Inflammatory macrophage treated with lipopolysaccharide for 4 hours (primary cell): ENCODE data around the gene UTF1.

Experiments used
- DNase-seq: peaks from one replicate; pipeline ENCODE4 v3.0.0-alpha.2; 2020

UTF1 gene

DNA sequence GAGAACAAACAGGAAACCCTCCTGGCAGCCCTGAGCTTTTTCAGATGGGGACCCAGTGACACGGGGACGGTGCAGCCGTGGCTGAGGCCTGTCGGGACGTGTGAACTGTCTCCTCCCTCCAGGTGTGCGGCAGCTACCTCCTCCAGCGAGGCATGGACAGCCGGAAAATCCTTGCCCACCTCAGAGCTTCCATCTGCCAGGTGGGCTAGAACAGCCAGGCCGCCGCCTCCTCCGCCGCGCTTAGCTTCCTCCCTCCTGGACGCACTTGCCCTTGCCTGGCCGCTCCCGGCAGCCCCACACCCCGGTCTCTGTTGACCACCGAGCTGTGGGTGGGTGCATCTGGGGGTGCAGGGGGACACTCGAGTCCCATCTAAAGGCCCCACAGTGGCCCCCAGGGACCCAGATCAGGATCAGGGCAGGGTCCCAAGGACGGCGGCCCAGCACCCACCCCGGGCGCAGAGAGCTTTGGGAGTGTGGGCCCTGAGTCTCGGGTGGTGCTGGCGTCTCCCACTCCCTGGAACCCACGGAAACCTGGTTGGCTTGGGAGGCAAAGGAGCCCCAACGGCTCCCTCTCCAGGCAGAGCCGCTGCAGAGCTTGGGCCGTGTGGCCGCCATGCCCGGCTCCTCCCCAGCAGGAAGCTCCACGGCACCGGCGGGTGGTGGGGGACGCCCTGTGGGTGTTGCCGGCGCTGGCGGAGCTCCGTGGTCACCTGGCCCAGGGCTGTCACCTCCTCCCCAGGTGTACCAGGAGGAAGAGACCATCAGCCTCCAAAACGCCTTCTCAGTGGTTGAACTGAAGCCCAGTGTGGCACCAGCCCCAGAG, 32.9 kb upstream of the UTF1 start:
- DNase-seq = no peak

DNA sequence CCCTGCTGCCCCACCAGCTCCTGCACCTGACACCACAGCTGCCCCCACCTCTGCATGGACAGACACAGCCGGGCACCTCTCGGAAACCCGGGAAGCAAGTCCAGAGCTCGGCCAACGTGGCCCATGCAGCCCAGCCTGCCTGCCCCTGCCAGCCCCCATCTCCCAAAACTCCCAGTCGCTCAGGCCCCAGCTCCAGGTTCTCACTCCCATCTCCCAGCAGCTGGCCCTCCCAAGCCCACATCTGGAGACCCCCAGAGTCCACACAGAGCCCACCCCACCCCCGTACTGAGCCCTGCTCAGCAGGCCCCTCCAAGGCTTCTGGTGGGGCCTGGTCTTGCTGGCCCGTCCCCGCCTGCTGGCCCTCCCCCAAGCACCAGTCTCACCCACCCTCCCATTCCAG, 32.2 kb upstream of the UTF1 start:
- no peak for DNase-seq

DNA sequence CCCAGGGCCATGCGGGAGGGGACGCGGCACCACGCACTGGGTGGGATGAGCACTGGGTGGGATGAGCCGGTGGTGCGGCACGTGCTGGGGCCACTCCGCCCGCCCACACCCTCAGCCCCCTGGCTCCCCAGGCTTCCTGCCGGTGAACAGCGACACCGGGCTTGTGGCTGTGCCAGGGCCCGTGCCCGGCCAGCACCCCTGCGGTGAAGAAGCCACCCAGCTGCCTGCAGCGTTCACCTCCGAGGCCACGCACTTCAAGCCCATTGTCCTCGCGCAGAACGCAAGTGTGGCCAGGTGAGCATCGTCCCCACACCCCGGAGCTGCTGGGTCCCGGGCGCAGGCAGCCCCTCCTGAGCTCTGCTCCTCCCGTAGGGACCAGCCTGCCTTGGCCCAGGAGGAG, 31.8 kb upstream of the UTF1 start:
- DNase-seq = no peak

DNA sequence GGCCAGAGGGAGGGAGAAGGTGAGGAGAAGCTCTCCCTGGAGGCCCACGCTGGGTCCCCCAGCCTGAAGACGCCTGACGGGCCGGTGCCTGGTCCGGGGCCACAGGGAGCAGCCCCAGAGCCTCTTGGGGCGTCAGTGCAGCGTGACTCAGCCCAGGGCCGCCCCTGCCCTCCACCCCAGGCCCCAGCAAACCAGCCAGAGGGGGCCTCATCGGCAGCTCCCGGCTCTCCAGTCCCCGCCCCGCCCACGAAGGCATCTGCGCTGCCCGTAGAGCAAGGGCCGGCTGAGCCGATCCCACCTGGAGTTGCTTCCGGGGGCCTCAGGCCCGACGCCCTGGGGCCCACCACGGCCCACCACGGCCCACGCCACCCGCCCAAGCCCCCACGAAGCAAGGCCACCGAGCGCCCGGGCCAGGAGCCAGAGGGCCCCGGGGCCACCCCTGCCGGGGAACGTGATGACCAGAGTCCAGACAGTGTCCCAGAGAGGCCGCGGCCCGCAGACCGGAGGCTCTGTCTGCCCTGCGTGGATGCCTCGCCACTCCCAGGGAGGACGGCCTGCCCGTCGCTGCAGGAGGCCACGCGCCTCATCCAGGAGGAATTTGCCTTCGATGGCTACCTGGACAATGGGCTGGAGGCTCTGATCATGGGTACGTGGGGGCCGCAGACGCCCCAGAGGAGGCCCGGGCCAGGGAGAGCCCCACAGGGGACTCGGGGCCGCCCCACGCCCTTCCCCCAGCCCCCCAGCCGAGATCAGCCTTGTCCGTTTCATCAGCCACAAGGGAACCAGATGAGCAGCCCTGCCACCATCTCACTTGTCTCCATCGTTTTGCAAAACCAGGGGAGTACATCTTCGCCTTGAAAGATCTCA, 31.2 kb upstream of the UTF1 start:
- no peak for DNase-seq

DNA sequence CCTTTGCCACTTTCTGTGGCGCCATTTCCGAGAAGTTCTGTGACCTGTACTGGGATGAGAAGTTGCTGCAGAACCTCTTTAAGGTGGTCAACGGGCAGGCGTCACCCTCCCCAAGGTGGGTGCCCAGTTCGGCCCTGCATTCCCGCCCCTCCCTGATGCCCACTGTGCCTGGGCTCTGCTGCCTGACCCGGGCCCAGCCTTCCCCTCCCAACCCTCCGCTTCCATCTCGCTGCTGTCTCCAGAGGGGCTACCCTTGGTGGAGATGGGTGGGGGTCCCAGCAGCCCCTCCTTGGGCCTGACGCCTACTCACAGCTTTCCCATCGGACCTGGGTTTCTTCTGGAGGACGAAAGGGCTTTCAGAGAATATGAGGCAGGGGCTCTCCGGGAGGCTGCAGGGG, 30.5 kb upstream of the UTF1 start:
- DNase-seq = no peak

DNA sequence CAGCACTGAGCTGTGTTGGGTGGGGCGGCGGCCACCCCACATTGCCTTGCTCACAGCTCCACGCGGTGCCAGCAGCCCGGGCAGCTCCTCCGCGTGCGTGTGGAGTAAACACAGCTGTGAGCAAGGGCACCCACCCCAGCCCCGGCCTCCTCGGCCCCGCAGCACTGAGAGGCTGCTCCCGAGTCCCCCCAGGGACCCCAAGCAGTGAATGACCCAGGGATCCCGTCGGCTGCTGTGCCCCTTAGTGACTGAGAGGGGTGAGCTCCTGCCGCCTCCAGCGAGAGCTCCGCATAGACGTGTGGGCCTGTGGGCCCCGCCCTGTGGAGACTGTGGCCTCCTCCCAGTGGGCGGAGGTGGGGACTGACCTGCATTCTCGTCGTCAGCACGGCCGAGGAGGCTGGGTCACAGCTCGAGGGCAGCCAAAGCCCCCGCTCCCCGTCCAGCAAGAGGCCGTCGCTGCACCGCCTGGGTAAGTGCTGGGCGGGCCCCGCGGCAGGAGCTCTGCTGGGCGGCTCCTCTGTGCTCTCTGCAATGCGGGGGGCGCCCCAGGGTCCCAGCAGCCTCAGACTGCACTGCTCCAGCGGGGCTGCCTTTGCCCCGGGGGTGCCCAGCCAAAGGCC, 29.9 kb upstream of the UTF1 start:
- DNase-seq = no peak

DNA sequence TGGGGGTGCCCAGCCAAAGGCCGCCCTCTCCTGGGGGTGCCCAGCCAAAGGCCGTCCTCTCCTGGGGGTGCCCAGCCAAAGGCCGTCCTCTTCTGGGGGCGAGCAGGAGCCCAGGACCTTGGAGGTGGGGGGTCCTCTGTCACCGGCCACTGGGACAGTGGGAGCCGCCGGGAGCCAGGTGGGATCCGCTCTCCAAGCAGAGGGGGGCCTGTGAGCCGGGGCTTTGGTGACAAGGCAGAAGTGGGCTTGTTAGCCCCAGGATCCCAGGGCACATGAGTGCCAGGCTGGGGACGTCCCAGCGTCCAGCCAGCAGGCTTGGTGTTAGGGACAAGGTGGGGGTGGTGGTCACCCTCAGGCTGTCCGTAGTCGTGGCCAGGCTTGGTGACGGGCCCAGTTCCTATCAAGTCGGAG, 29.4 kb upstream of the UTF1 start:
- no peak for DNase-seq

DNA sequence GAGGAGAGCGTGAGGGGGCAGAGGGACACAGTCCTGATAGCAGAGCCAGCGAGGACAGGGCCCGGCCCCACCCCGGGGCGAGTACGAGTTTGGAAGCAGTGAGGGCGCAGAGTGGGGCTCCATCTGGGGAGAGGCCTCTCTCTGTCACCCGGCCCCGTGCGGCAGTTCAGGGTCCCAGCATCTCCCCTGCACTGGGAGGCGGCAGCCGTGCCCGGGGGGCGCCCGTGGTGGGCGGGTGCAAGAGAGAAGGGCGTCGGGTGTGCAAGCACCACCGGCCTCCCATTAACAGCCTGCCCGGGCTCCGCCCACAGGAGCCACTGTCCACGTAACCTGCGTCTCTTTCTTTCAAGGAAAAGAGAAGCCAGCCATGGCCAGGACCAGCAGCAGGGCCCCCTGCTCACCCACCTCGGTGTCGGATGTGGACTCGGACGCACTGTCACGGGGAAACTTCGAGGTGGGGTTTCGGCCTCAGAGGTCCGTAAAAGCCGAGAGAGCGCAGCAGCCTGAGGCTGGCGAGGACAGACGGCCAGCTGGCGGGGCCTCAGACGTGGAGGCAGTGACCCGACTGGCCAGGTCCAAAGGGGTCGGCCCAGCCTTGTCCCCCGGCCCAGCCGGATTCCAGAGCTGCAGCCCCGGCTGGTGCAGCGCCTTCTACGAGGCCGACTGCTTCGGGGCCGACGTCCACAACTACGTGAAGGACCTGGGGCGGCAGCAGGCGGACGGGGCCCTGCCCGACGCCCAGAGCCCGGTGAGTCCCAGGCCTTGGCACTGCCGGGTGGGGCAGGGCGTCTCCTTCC, 28.7 kb upstream of the UTF1 start:
- DNase-seq = no peak

DNA sequence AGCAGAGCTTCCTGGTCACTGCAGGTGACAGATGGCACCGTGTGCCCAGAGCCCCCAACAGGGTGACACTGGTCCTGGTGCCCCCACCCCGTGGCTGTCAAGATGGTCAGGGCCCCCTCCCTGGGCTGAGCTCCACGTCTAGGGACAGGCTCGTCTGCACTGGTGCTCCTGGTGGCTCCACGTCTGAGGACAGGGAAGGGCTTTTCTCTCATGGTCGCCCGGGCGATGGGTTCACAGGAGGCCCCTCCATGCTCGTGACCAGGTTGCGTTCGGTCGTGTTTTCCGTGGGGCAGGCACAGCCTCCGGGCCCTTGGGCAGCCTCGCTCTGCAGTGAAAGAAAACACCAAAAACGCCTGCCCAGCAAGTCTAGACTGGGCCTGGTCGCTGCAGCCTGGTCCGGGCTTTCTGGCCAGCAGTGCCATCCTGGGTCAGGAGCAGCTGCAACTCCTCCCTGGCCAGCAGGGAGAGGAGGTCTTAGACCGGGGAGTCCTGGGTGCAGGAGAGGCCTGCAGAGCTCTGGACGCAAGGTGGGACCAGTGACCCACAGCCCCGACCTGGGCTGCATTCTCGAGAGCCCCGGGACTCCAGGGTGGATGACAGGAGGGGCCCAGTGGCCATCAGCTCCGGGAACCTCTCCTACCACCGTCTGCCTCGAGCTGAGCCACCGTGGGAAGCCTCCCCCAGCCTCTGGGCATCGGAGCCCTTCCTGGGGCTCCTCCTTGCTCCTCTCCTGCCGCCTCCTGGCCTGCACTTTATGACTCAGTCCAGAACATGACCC, 27.9 kb upstream of the UTF1 start:
- no peak for DNase-seq

DNA sequence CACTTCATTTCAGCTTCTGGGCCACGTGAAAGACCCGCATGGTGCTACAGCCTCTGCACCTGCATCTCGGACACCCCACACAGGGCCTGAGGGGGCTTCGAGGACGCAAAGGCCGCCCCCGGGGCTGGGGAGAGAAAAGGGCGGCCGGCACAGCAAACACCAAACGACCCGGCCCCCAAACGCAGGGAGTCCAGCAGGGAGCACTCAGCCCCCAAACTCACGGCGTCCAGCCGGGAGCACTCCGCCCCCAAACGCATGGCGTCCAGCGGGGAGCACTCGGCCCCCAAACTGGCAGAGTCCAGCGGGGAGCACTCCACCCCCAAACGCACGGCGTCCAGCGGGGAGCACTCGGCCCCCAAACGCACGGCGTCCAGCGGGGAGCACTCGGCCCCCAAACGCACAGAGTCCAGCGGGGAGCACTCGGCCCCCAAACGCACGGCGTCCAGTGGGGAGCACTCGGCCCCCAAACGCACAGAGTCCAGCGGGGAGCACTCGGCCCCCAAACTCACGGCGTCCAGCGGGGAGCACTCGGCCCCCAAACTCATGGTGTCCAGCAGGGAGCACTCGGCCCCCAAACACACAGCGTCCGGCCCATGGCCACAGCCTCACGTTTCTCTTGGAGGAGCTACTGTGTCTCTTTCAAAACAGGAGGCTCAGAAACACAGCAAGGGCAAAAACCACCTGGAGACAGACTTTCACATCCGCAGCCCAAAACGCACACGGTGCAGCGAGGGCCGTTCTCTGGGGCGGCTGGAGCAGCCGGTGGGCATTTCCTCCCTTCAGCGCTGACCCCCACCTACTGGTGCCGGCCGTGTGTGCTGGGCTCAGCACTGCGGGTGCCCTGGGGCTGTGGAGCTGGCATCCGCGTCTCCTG, 27.0 kb upstream of the UTF1 start:
- no peak for DNase-seq

DNA sequence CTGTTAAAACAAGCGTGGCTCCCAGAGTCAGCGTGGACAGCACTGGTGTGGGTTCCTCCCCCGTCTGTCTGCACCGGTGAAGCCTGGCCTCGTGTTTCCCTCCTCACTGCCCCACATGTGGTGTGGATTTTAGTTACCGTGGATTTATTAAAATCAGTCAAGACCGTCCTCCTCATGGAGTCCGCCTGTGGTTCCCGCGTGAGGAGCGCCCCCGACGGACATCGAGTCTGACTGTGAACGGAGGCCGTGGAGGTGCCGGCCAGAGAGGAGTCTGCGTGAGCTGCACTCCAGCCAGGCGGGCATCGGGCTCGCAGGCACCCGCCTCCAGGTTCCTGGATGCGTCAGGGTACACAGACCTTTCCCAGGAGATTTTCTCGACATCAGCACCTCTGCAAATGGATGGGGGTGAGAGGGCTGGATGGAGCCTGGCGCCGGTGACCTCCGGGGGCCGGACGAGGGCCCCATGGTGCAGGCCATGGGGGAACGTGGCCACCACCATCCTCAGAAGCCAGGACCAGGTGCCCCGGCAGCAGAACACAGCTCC, 26.3 kb upstream of the UTF1 start:
- DNase-seq = no peak

DNA sequence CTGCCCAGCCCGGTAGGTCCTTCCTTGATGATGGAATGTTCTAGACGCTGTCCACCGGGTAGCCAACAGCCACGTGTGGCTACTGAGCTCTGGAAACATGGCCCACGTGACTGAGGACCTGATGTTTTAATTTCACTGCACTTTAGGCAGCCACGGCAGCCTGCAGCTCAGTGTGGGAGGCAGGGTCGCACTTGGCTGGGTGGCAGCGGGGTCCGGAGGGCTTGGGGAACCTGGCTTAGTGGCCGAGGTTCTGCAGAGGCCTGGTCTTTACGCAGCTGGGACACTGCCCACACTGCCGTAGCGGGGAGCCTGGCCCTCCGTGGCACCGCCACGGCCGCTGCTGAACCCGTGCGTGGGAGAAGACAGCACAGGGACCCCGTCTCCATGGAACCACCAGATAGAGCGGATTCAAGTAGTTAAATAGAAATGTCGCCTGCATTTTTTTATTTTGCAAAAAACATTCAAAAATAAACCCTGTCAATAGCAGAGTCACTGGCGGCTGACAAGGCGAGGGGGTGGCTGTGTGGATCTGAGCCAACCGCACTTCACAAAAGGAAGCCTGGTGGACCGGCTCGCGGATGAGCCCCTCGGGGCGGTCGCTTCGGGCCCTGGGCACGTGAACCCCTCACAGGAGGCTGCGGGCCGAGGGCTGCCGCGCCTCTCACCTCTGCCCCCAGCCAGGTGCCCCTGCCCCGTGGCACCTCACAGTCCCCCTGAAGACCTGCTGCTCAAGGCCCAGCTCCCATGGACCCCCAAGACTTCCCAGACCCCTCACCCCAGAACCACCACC, 25.6 kb upstream of the UTF1 start:
- no peak for DNase-seq

DNA sequence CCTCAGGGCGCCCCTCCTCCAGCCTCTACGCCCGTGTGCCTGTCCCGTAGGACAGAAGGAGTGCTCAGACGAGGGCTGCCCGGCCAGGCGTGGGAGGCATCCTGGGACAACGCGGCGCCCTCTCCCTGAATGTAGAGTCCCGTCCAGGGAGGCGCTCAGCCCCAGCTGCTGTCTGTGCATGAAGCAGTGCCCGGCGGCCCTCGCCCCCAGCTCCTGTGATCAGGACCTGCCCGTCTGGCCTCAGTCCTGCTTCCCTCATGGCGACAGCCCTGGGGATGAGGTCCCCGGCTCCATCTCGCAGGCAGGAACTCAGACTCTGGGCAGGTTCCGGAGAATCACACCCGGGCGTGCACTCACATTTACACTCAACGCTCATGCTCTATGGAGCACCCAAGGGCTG, 24.9 kb upstream of the UTF1 start:
- no peak for DNase-seq

DNA sequence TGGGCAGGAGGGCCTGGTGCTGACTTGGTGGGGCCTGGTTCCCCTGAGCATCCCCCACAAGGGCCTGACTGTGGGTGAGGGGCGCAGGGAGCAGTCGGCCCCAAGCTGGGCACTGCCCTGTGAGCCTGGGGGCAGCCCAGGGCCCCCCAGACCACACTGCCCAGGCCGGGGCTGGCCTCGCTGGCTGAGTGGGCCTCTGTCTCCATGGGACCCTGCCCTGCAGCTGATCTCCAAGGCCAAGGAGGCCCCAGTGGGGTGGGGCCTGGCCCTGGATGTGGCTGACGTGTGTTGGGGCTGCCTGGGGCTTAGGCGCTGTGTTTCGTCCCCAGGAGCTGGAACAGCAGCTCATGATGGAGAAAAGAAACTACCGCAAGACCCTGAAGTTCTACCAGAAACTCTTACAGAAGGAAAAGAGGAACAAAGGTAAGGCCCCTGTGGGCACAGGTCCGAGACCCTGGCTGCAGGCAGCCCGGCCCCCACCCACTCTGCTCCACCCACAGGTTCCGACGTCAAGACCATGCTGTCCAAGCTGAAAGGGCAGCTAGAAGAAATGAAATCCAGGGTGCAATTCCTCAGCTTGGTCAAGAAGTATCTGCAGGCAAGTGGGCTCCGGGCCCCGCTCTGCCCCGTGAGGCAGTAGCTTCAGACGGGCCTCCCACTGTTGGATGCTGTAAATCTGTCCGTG, 23.5 kb upstream of the UTF1 start:
- DNase-seq = no peak

DNA sequence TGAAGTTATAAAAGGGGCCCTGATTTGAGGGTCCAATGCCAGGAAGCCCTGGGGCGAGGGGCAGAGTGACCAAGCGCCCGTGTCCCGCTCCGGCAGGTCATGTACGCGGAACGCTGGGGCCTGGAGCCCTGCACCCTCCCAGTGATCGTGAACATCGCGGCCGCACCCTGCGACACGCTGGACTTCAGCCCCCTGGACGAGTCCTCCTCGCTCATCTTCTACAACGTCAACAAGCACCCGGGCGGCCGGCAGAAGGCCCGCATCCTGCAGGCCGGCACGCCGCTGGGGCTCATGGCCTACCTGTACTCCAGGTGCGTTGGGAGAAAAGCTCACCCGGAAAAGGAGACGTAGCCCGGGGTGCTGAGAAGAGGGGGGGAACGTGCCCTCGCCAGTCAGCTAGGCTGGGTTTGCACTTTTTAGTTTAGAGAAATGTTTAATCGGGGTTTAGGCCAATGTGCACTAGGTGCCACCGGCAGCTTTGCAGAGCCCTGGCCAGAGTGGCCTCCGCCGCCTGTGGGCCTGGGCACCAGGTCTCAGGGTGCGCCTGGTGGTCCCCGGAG, 22.9 kb upstream of the UTF1 start:
- DNase-seq = no peak

DNA sequence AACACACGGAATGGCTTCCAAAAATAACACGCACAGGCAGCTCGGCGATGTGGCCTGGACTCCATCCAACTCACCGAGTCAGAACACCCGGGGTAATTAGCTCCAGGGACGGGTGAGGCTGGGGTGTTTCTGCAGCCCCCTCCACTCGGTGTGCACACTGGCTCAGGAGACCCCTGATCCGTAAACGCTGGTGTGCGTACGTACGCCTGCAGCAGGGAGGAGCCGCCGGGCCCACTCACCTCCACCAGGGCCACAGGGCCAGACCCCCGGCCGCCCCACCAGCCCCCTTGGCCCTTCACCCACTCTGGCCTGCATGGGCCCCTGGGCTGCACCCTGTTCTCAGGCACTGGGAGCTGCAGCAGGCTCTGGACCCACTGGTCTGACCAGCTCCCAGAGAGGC, 22.4 kb upstream of the UTF1 start:
- DNase-seq = no peak

DNA sequence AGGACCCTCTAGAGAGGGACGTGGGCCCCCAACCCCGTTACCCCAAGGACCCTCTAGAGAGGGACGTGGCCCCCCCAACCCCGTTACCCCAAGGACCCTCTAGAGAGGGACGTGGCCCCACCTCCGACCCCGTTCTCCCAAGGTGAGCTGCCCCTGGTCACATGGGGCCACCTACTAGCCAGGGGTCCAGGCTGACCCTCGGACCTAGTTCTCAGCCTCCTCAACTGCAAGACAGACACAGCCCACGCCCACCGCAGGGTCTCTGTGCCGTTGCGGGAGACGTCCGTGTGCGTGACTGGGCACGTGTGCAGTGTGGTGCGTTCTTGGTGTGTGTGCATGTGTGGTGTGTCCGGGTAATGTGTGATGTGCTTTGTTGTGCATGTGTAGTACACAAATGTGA, 21.6 kb upstream of the UTF1 start:
- DNase-seq = no peak

DNA sequence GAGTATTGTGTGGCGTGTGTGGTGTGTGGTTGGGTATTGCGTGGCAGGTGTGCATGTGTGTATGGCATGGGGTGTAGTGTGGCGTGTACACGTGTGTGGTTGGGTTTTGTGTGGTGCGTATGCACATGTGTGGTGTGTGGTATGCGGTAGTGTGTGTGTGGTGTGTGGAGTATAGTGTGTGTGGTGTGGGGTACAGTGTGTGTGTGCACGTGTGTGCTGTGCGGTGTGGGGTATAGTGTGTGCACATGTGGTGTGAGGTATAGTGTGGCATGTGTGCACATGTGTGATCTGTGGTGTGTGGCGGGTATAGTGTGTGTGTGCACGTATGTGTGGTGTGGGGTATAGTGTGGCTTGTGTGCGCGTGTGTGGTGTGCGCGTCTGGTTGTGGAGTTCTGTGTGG, 20.9 kb upstream of the UTF1 start:
- no peak for DNase-seq

DNA sequence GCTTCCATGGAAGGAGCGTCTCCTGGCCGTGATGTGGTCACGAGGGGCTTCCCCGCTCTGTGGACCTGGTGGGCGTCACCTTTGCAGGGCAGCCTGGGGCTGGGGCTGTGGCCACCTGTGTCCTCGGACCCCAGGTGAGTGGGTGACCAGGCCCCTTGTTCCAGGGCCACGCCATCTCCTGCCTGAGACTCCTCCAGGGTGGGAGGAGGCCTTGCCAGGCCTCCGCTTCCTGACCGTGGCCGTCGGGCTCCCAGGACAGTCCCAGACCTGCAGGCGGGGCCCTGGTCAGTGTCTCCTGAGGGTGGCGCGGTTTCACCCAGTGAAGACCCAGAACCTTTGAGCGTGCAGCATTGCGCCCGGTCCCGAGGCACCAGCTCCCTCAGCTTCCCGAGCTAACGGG, 20.4 kb upstream of the UTF1 start:
- no peak for DNase-seq
